ENCODE results near the gene ZRANB3.
A peak's percentile ranks its signal among the peaks of the same experiment; 100 is the strongest.

ZRANB3 gene

DNA sequence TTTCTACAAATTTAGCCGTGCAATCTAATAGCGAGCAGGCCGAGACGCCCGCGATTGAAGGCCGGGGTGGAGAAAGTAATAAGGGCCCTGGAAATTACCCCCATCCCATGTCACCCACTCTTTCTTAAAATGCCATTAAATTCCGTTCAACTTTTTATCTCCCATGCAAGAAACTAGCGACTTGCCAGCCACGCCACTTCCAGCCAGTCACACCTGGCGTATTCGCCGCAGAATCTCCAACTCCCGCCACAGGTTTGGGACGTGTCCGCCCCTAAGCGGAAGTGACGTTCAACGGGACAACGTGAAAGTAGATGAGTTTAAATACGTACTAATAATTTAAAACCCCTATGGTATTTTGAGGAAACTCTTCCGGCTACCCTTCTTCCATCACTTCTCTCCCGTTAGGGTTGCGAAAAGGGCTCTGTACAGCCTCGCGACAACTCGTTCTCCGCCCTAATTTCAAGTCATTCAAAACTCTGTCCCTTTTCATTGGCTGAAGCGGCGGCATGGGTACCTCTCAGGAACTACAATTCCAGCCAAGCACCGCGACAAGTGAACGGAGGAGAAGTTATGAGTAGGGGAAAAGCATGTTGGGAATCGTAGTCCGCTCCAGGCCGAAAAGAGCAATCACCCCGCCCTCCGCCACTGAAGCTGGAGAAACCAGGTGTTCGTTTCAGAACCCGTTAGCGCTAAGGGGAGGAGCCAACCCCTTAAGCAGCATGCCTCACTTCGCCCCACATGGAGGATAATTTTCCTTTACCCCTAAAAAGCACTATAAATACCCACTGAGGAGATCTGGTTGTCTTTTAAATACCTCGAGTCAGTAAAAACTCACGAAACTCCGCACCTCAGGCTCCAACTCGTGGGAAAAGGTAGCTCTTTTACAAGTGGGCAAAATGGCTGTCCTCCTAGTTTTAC, at the start of gene ZRANB3:
TSS of gene ZRANB3 (minus strand) at position 906 of the 918 bp plus-strand sequence.
- peaks cover 5% of the 10 kb centered on the region for H3K36me3 ChIP-seq (ENCODE audit: insufficient read depth, insufficient read length, low read length)
- H3K4me1 ChIP-seq (ENCODE audit: insufficient read depth, insufficient read length) = no peaks in the 10 kb centered on the region
- TF ChIP-seq YY1 (IDR thresholded peaks at IDR 0.05; ENCODE audit: insufficient read depth, insufficient read length) (peak; percentile 68), SUZ12 (IDR thresholded peaks at IDR 0.05; ENCODE audit: extremely low read depth, insufficient read depth, insufficient read length) (no peak)
- peak within 1 kb of the TSS; percentile 96 for H3K9ac ChIP-seq (ENCODE audit: insufficient read length, low read depth)
- peak; percentile 96 for DNase-seq (ENCODE audit: low read depth, low spot score)
- no peaks in the 10 kb centered on the region for H3K9me3 ChIP-seq (ENCODE audit: insufficient read depth, low read length)
- H3K27me3 ChIP-seq (ENCODE audit: insufficient read depth, insufficient read length) = no peaks in the 10 kb centered on the region
- peak within 1 kb of the TSS; percentile 87 for H3K4me3 ChIP-seq (ENCODE audit: insufficient read length, low read depth)

DNA sequence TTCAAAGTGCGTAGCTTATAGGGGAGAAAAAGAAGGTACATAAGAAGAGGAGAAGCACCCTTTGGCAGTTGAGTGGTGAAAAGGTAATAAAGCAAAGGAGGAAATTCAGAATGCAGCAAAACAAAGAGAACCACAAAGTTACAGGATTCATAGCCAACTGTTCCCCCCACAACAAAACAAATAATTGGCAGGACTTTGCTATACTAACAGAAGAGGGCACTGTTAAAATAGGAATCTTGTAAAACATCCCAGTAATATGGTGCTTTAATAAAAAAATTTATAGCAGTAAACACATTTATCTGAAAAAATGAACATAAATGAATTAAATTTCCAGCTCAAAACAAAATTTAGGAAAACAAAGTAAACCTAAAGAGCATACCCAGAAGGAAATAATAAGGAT, 42.6 kb upstream of the ZRANB3 start:
- no peaks in the 10 kb centered on the region for H3K4me1 ChIP-seq (ENCODE audit: insufficient read depth, insufficient read length)
- peaks cover 10% of the 10 kb centered on the region for H3K36me3 ChIP-seq (ENCODE audit: insufficient read depth, insufficient read length, low read length)
- H3K9ac ChIP-seq (ENCODE audit: insufficient read length, low read depth) = no peak overlapping the region
- no peak for DNase-seq (ENCODE audit: low read depth, low spot score)
- no peaks in the 10 kb centered on the region for H3K27me3 ChIP-seq (ENCODE audit: insufficient read depth, insufficient read length)
- no peaks in the 10 kb centered on the region for H3K9me3 ChIP-seq (ENCODE audit: insufficient read depth, low read length)
- no peak for TF ChIP-seq ZNF274 (IDR thresholded peaks at IDR 0.05; ENCODE audit: low read depth, low read length)
- TF ChIP-seq YY1 (IDR thresholded peaks at IDR 0.05; ENCODE audit: insufficient read depth, insufficient read length) = no peak
- no peak for TF ChIP-seq SUZ12 (IDR thresholded peaks at IDR 0.05; ENCODE audit: extremely low read depth, insufficient read depth, insufficient read length)
- no peak overlapping the region for H3K4me3 ChIP-seq (ENCODE audit: insufficient read length, low read depth)

DNA sequence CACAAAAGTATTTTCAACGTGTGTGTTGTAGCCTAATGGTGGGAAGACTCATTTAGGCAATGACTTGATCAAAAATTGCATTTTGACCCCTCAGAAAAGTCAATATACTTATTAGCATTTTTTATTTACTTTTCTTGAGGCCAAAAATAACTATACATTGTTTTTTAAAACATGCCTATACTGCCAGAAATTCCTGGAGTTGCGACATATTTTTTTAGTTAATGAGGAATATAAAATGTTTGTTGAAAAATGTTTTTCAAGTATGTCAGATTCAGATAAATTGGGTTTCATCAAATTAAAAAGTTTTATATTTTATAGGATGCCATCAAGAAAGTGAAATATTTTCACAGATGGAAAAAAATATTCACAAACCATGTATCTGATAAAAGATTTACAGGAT, 39.9 kb upstream of the ZRANB3 start:
- no peak for DNase-seq (ENCODE audit: low read depth, low spot score)
- TF ChIP-seq SUZ12 (IDR thresholded peaks at IDR 0.05; ENCODE audit: extremely low read depth, insufficient read depth, insufficient read length) = no peak
- no peak for TF ChIP-seq ZNF274 (IDR thresholded peaks at IDR 0.05; ENCODE audit: low read depth, low read length)
- no peak for TF ChIP-seq YY1 (IDR thresholded peaks at IDR 0.05; ENCODE audit: insufficient read depth, insufficient read length)
- Histone ChIP-seq H3K9ac (ENCODE audit: insufficient read length, low read depth) (no peak overlapping the region), H3K4me3 (ENCODE audit: insufficient read length, low read depth) (no peak overlapping the region), H3K9me3 (ENCODE audit: insufficient read depth, low read length) (no peaks in the 10 kb centered on the region), H3K4me1 (ENCODE audit: insufficient read depth, insufficient read length) (no peaks in the 10 kb centered on the region), H3K27me3 (ENCODE audit: insufficient read depth, insufficient read length) (no peaks in the 10 kb centered on the region), H3K36me3 (ENCODE audit: insufficient read depth, insufficient read length, low read length) (peaks cover 25% of the 10 kb centered on the region)

DNA sequence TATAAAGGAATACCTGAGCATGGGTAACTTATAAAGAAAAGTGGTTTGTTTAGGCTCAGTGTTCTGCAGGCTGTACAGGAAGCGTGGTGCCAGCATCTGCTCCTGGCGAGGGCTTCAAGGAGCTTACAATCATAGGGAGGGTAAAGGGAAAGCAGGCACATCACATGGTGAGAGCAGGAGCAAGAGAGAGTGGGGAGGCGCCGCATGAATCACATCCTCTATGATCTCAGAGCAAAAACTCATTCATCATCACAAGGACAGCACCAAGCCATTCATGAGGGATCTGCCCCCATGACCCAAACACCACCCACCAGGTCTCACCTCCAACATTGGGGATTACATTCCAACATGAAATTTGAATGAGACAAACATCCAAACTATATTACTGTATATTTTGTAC, 32.8 kb upstream of the ZRANB3 start:
- no peak for DNase-seq (ENCODE audit: low read depth, low spot score)
- no peaks in the 10 kb centered on the region for H3K27me3 ChIP-seq (ENCODE audit: insufficient read depth, insufficient read length)
- H3K4me3 ChIP-seq (ENCODE audit: insufficient read length, low read depth) = no peak overlapping the region
- no peak overlapping the region for H3K9ac ChIP-seq (ENCODE audit: insufficient read length, low read depth)
- TF ChIP-seq YY1 (IDR thresholded peaks at IDR 0.05; ENCODE audit: insufficient read depth, insufficient read length) (no peak), ZNF274 (IDR thresholded peaks at IDR 0.05; ENCODE audit: low read depth, low read length) (no peak), SUZ12 (IDR thresholded peaks at IDR 0.05; ENCODE audit: extremely low read depth, insufficient read depth, insufficient read length) (no peak)
- no peaks in the 10 kb centered on the region for H3K4me1 ChIP-seq (ENCODE audit: insufficient read depth, insufficient read length)
- H3K36me3 ChIP-seq (ENCODE audit: insufficient read depth, insufficient read length, low read length) = peaks cover 36% of the 10 kb centered on the region
- no peaks in the 10 kb centered on the region for H3K9me3 ChIP-seq (ENCODE audit: insufficient read depth, low read length)

DNA sequence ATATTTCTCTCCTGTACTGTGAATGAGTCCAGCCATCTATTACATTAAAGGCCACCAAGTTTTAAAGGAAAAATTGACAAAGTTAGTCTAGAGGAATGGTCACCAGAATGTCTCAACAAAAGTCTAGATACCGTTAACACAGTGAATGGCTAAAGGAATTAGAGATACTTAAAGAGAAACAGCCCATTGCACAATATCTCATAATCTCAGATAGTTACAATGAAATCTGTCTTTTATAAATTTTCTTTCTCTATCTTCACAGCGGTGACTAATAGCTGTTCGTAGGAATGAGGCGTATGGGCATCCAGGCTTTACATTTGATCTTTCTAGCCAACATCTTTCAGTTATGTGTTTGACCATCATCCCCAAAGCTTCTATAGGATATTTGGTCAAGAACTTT, 30.9 kb upstream of the ZRANB3 start:
- DNase-seq (ENCODE audit: low read depth, low spot score) = no peak
- H3K36me3 ChIP-seq (ENCODE audit: insufficient read depth, insufficient read length, low read length) = peaks cover 27% of the 10 kb centered on the region
- no peak overlapping the region for H3K4me3 ChIP-seq (ENCODE audit: insufficient read length, low read depth)
- TF ChIP-seq SUZ12 (IDR thresholded peaks at IDR 0.05; ENCODE audit: extremely low read depth, insufficient read depth, insufficient read length) (no peak), YY1 (IDR thresholded peaks at IDR 0.05; ENCODE audit: insufficient read depth, insufficient read length) (no peak), ZNF274 (IDR thresholded peaks at IDR 0.05; ENCODE audit: low read depth, low read length) (no peak)
- H3K9me3 ChIP-seq (ENCODE audit: insufficient read depth, low read length) = no peaks in the 10 kb centered on the region
- no peaks in the 10 kb centered on the region for H3K4me1 ChIP-seq (ENCODE audit: insufficient read depth, insufficient read length)
- H3K27me3 ChIP-seq (ENCODE audit: insufficient read depth, insufficient read length) = no peaks in the 10 kb centered on the region
- H3K9ac ChIP-seq (ENCODE audit: insufficient read length, low read depth) = no peak overlapping the region

DNA sequence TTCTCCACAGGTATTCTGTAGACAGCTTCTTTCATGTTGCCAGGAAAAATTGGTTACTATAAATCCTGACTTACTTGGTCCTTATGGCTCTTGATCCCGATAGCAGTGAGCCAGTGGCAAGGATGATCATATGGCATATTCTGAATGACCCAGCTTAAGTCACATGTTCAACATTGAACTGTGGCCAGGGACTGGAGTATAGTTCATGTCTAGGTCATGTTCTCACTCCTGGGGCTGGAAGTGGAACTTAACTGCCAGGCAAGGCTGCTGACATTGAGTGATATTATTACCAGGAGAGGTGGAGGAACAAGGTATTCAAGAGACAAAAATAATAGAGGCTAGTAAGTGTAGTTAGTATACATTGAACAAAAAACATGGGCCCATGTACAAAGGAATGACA, 26.5 kb upstream of the ZRANB3 start:
- Histone ChIP-seq H3K9ac (ENCODE audit: insufficient read length, low read depth) (no peak overlapping the region), H3K9me3 (ENCODE audit: insufficient read depth, low read length) (no peaks in the 10 kb centered on the region), H3K4me1 (ENCODE audit: insufficient read depth, insufficient read length) (no peaks in the 10 kb centered on the region), H3K36me3 (ENCODE audit: insufficient read depth, insufficient read length, low read length) (peaks cover 21% of the 10 kb centered on the region), H3K4me3 (ENCODE audit: insufficient read length, low read depth) (no peak overlapping the region), H3K27me3 (ENCODE audit: insufficient read depth, insufficient read length) (no peaks in the 10 kb centered on the region)
- TF ChIP-seq ZNF274 (IDR thresholded peaks at IDR 0.05; ENCODE audit: low read depth, low read length) (no peak), YY1 (IDR thresholded peaks at IDR 0.05; ENCODE audit: insufficient read depth, insufficient read length) (no peak), SUZ12 (IDR thresholded peaks at IDR 0.05; ENCODE audit: extremely low read depth, insufficient read depth, insufficient read length) (no peak)
- DNase-seq (ENCODE audit: low read depth, low spot score) = no peak

DNA sequence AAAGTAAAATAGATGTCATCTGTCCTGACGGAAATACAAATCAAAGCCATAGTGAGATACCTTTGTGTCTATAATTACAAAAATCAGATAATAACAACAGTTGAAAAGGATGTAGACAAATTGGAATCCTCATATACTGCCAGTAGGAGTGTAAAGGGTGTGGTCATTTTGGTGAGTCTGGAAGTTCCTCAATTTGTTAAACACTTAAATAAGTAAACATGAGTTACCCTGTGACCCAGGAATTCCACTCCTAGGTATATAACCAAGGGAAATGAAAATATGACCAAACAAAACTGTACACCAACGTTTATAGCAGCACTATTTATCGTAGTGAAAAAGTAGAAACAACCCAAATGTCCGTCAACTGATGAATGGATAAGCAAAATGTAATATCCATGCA, 24.3 kb upstream of the ZRANB3 start:
- DNase-seq (ENCODE audit: low read depth, low spot score) = no peak
- TF ChIP-seq YY1 (IDR thresholded peaks at IDR 0.05; ENCODE audit: insufficient read depth, insufficient read length) = no peak
- no peak for TF ChIP-seq ZNF274 (IDR thresholded peaks at IDR 0.05; ENCODE audit: low read depth, low read length)
- TF ChIP-seq SUZ12 (IDR thresholded peaks at IDR 0.05; ENCODE audit: extremely low read depth, insufficient read depth, insufficient read length) = no peak
- H3K4me1 ChIP-seq (ENCODE audit: insufficient read depth, insufficient read length) = no peaks in the 10 kb centered on the region
- no peak overlapping the region for H3K9ac ChIP-seq (ENCODE audit: insufficient read length, low read depth)
- no peaks in the 10 kb centered on the region for H3K27me3 ChIP-seq (ENCODE audit: insufficient read depth, insufficient read length)
- H3K9me3 ChIP-seq (ENCODE audit: insufficient read depth, low read length) = no peaks in the 10 kb centered on the region
- H3K4me3 ChIP-seq (ENCODE audit: insufficient read length, low read depth) = no peak overlapping the region
- H3K36me3 ChIP-seq (ENCODE audit: insufficient read depth, insufficient read length, low read length) = peaks cover 9% of the 10 kb centered on the region

Data from NT2/D1 (cell line).